Left hindlimb (tissue), 1 donor: ENCODE measurements around the gene IRF2BP2.
A peak's percentile ranks its signal among the peaks of the same experiment; 100 is the strongest.
"Not testable (repeated sequence)": the region's sequence is repeated elsewhere in the genome, so short reads cannot be mapped to it uniquely, and the experiment has no call there.

ENCODE experiments used
- DNase-seq: peaks from one replicate; pipeline ENCODE4 v3.0.0-alpha.2; 2018

The IRF2BP2 gene

GRCh38 chr1:234600418-234601281 is 9.3 kb downstream of the IRF2BP2 start:
- DNase-seq, result peak; percentile 70

GRCh38 chr1:234599617-234600417 is 10.2 kb downstream of the IRF2BP2 start:
- DNase-seq, result peak; percentile 91

- DNase-seq, result no peak
Measured at GRCh38 chr1:234598974-234599616, 10.9 kb downstream of the IRF2BP2 start.

GRCh38 chr1:234597894-234598293 is 12.1 kb downstream of the IRF2BP2 start:
- no peak for DNase-seq

GRCh38 chr1:234595899-234596298 is 14.1 kb downstream of the IRF2BP2 start:
- no peak for DNase-seq

- not testable (repeated sequence) for DNase-seq
Measured at GRCh38 chr1:234594575-234594974, 15.4 kb downstream of the IRF2BP2 start.

- no peak for DNase-seq
Measured at GRCh38 chr1:234593771-234594504, 16.0 kb downstream of the IRF2BP2 start.

- DNase-seq, result no peak
Measured at GRCh38 chr1:234593109-234593508, 16.9 kb downstream of the IRF2BP2 start.

GRCh38 chr1:234592240-234592639 is 17.7 kb downstream of the IRF2BP2 start:
- DNase-seq, result no peak

- no peak for DNase-seq
Measured at GRCh38 chr1:234591131-234591530, 18.8 kb downstream of the IRF2BP2 start.

GRCh38 chr1:234589854-234590620 is 19.9 kb downstream of the IRF2BP2 start:
- no peak for DNase-seq

- DNase-seq, result no peak
Measured at GRCh38 chr1:234589064-234589800, 20.7 kb downstream of the IRF2BP2 start.

GRCh38 chr1:234588386-234588785 is 21.6 kb downstream of the IRF2BP2 start:
- no peak for DNase-seq

- no peak for DNase-seq
Measured at GRCh38 chr1:234586892-234587485, 23.0 kb downstream of the IRF2BP2 start.

GRCh38 chr1:234586304-234586703 is 23.7 kb downstream of the IRF2BP2 start:
- no peak for DNase-seq

GRCh38 chr1:234585330-234586055 is 24.5 kb downstream of the IRF2BP2 start:
- no peak for DNase-seq

- peak; percentile 50 for DNase-seq
Measured at GRCh38 chr1:234584926-234585325, 25.1 kb downstream of the IRF2BP2 start.

- DNase-seq, result no peak
Measured at GRCh38 chr1:234584420-234584805, 25.6 kb downstream of the IRF2BP2 start.

GRCh38 chr1:234583755-234584419 is 26.1 kb downstream of the IRF2BP2 start:
- no peak for DNase-seq
